Measurements from ENCODE around the gene RGS6. TPM values are rescaled to one million over a fixed set of nuclear protein-coding genes. Genes with fewer than 3 reads are reported as not detected.

RGS6 gene
- total RNA-seq, 1 experiment from 2014 or later = not detected

DNA sequence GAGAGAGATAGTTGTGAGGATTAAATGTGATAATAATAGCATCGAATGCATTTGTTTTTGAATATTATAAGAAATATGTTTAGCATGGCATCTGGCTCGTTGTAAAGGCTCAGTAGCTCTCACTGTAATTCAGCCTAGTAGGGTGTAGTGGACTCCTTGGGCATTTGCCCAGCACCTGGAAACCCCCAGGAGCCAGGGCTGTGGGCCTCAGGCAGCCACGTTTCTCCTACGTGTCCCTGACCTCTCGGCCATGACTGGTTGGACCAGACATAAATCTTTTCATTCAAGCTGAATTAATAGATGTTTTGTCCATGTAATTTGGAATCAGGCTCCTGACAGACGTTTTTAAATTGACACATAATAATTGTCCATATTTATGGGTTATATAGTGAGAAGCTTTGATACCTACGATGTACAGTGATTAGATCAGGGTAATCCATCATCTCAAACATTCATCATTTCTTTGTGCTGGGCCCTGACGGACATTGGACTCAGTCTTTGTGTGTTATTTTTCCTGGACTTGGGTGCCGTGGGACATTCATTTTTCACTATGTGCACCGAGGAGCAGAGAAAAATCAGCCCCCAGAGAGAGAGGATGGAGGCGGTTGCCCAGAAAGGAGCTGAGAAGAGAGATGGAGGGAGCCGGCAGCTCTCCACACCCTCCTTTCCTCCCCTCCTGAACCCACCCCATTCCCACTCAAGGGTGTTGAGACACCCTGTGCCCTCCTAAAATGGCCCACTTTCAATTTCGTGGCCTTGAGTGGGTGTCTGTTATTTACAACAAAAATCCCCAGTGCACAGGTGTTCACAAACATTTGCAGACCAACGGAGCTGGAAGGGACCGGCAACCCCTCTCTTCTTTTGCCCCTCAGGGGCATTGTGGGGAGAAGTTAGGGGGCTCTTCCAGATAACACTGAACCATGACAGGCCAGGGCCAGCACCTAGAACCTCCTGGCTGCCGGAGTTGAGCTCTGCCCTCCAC is 665.3 kb downstream of the RGS6 start:
- Histone ChIP-seq H3K36me3 (no peaks in the 10 kb centered on the region), H3K27me3 (peaks cover 10% of the 10 kb centered on the region; the same call in 1 of the 2 replicates), H3K27ac (no peak overlapping the region), H3K9me3 (replicated peaks) (no peaks in the 10 kb centered on the region), H3K4me1 (no peaks in the 10 kb centered on the region), H3K4me3 (no peak overlapping the region)
- no peak for DNase-seq

- H3K4me3 ChIP-seq = no peak overlapping the region
- DNase-seq = no peak
- H3K4me1 ChIP-seq = no peaks in the 10 kb centered on the region
- H3K27me3 ChIP-seq = peaks cover 10% of the 10 kb centered on the region; the same call in 1 of the 2 replicates
- no peaks in the 10 kb centered on the region for H3K36me3 ChIP-seq
- H3K9me3 ChIP-seq (replicated peaks) = no peaks in the 10 kb centered on the region
- no peak overlapping the region for H3K27ac ChIP-seq
Observed at GRCh38 chr14:72598306-72598705, 666.1 kb downstream of the RGS6 start.

DNA sequence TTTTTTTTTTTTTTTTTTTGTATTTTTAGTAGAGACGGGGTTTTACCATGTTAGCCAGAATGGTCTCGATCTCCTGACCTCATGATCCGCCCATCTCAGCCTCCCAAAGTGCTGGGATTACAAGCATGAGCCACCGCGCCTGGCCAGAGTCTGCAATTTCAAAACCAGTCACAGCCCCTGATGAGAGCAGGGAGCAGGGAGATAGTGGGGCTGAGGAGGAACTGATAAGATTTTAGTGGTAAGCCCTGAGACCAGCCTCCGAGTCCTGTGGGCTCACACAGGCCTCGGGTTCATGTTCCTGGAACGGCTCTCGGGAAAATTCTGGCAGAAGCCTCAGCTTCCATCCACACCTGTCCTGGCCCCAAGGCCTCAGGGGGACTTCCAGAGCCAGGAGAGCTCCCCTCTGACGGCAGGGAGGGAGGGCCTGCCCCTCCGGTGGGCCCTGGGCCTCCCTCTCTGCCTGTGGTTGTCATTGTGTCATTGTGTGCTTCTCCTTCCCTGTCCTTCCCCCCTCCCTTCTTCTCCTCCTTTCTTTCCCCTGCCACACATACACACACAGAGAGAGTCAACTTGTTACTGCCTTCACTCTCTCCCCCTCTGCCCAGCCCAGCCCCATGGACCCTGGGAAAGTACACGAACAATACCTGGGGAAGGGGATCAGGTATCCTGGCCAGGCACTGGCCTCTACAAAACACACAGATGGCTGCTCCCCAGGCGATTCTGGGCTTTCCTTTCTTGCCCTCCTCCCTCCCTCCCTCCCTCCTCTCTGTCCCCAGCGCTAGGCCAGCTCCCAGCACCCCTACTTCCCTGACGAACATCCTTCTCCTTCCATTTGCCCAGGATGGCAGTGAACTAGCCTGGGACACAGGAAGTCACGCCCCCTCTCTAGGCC is 667.6 kb downstream of the RGS6 start:
- Histone ChIP-seq H3K4me3 (no peak overlapping the region), H3K27me3 (peaks cover 18% of the 10 kb centered on the region; the same call in 1 of the 2 replicates), H3K36me3 (no peaks in the 10 kb centered on the region), H3K4me1 (no peaks in the 10 kb centered on the region), H3K9me3 (replicated peaks) (no peaks in the 10 kb centered on the region), H3K27ac (no peak overlapping the region)
- no peak for DNase-seq

- H3K4me1 ChIP-seq = no peaks in the 10 kb centered on the region
- no peak overlapping the region for H3K4me3 ChIP-seq
- H3K27ac ChIP-seq = no peak overlapping the region
- no peak for DNase-seq
- H3K9me3 ChIP-seq (replicated peaks) = no peaks in the 10 kb centered on the region
- no peaks in the 10 kb centered on the region for H3K36me3 ChIP-seq
- peaks cover 18% of the 10 kb centered on the region; the same call in 1 of the 2 replicates for H3K27me3 ChIP-seq
Observed at GRCh38 chr14:72600551-72601330, 668.5 kb downstream of the RGS6 start.

GRCh38 chr14:72603639-72604038 is 671.4 kb downstream of the RGS6 start:
- Histone ChIP-seq H3K27me3 (peaks cover 18% of the 10 kb centered on the region; the same call in 1 of the 2 replicates), H3K27ac (no peak overlapping the region), H3K9me3 (replicated peaks) (no peaks in the 10 kb centered on the region), H3K36me3 (no peaks in the 10 kb centered on the region), H3K4me1 (no peaks in the 10 kb centered on the region), H3K4me3 (no peak overlapping the region)
- DNase-seq = no peak

GRCh38 chr14:72604133-72604532 is 671.9 kb downstream of the RGS6 start:
- H3K36me3 ChIP-seq = no peaks in the 10 kb centered on the region
- H3K4me3 ChIP-seq = no peak overlapping the region
- no peaks in the 10 kb centered on the region for H3K4me1 ChIP-seq
- H3K27me3 ChIP-seq = peaks cover 18% of the 10 kb centered on the region; the same call in 1 of the 2 replicates
- DNase-seq = no peak
- H3K9me3 ChIP-seq (replicated peaks) = no peaks in the 10 kb centered on the region
- H3K27ac ChIP-seq = no peak overlapping the region

GRCh38 chr14:72605096-72605920 is 673.1 kb downstream of the RGS6 start:
- no peaks in the 10 kb centered on the region for H3K4me1 ChIP-seq
- DNase-seq = no peak
- H3K27ac ChIP-seq = no peak overlapping the region

GRCh38 chr14:72605921-72606220 is 673.6 kb downstream of the RGS6 start:
- Histone ChIP-seq H3K27ac (no peak overlapping the region), H3K4me3 (no peak overlapping the region), H3K36me3 (no peaks in the 10 kb centered on the region), H3K27me3 (peaks cover 18% of the 10 kb centered on the region; the same call in 1 of the 2 replicates), H3K4me1 (no peaks in the 10 kb centered on the region), H3K9me3 (replicated peaks) (no peaks in the 10 kb centered on the region)
- DNase-seq = no peak

More at GRCh38 chr14:72605096-72605920, 673.1 kb downstream of the RGS6 start:
- H3K27me3 ChIP-seq = peaks cover 18% of the 10 kb centered on the region; the same call in 1 of the 2 replicates
- H3K9me3 ChIP-seq (replicated peaks) = no peaks in the 10 kb centered on the region
- H3K36me3 ChIP-seq = no peaks in the 10 kb centered on the region
- H3K4me3 ChIP-seq = no peak overlapping the region

DNA sequence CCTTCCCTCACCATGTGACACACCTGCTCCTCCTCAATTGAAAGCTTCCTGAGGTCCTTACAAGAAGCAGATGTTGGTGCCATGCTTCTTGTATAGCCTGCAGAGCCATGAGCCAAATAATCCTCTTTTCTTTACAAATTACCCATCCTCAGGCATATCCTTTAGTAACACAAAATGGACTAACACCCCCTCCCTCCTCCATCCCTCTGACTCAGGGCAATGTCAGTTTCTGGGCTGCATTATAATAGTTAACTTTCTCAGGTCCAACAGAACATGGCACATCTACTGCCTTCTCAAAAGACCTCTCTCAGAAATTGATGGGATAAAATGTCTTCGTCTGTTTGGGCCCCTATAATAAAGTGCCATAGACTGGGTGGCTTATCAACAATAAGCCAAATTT is 674.6 kb downstream of the RGS6 start:
- H3K4me1 ChIP-seq = no peaks in the 10 kb centered on the region
- DNase-seq = no peak
- no peaks in the 10 kb centered on the region for H3K36me3 ChIP-seq
- H3K9me3 ChIP-seq (replicated peaks) = no peaks in the 10 kb centered on the region
- H3K27ac ChIP-seq = no peak overlapping the region
- H3K27me3 ChIP-seq = peaks cover 9% of the 10 kb centered on the region; the same call in 1 of the 2 replicates
- H3K4me3 ChIP-seq = no peak overlapping the region

GRCh38 chr14:72607386-72608130 is 675.3 kb downstream of the RGS6 start:
- no peak overlapping the region for H3K4me3 ChIP-seq
- no peak overlapping the region for H3K27ac ChIP-seq
- no peaks in the 10 kb centered on the region for H3K9me3 ChIP-seq (replicated peaks)
- no peak for DNase-seq
- H3K4me1 ChIP-seq = no peaks in the 10 kb centered on the region
- H3K27me3 ChIP-seq = peaks cover 8% of the 10 kb centered on the region; the same call in 1 of the 2 replicates
- H3K36me3 ChIP-seq = no peaks in the 10 kb centered on the region

- H3K27ac ChIP-seq = no peak overlapping the region
- H3K9me3 ChIP-seq (replicated peaks) = no peaks in the 10 kb centered on the region
- H3K4me1 ChIP-seq = no peaks in the 10 kb centered on the region
- peak in 1 of 2 experiments; percentile 6 for DNase-seq
- H3K4me3 ChIP-seq = no peak overlapping the region
- H3K36me3 ChIP-seq = no peaks in the 10 kb centered on the region
- H3K27me3 ChIP-seq = peaks cover 7% of the 10 kb centered on the region; the same call in 1 of the 2 replicates
Observed at GRCh38 chr14:72608391-72609204, 676.4 kb downstream of the RGS6 start.

DNA sequence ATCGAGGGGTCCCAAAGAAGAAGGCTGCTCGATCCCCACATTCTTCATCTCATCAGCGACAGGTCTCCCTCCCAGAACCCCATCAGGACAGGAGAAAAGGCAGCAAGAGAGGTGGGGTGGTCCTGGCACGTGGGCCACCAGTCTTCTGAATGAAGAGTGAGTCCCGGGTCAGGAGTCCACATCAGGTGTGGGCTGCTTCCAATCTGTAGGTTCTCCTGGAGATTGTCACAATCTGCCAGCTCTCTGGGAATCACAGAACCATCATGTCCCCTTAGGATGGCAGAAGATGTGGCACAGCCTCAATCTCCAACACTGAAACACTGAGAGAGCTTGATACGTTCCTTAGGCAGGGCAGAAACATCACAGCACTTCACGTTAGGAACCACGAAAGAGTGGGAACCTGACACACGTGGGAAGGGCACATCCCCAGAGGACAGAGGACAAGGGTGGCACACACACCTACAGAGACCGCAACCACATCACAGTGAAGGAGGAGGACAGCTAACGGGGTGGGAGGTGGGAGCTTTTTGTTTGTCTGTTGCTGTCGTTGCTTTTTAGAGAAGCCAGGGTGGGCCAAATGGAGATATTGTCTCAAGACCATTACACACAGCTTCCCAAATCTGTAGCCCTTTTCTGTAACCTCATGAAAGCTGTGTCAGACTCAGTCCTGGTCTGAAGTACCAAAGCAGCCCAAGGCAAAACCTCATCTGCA is 677.1 kb downstream of the RGS6 start:
- no peak for DNase-seq
- Histone ChIP-seq H3K9me3 (replicated peaks) (no peaks in the 10 kb centered on the region), H3K4me3 (no peak overlapping the region), H3K27ac (no peak overlapping the region), H3K36me3 (no peaks in the 10 kb centered on the region), H3K27me3 (no peaks in the 10 kb centered on the region), H3K4me1 (no peaks in the 10 kb centered on the region)
